Caco-2 (cell line): ENCODE measurements around the gene MAPK8IP2. TPM values are rescaled to one million over a fixed set of nuclear protein-coding genes. Genes with fewer than 3 reads are reported as not detected.

Experiments
- Bru-seq: library from RNA; stranded (reverse); fragments of 400-500 nt; gene quantifications from one replicate; lab custom pipeline; 2021; lab: Mats Ljungman, UMichigan
- BruChase-seq, 2 experiments: library from RNA; stranded (reverse); fragments of 400-500 nt; gene quantifications; one replicate each; lab custom pipeline; 2021; lab: Mats Ljungman, UMichigan
- BruUV-seq: library from RNA; stranded (reverse); fragments of 400-500 nt; replicated peaks from 2 replicates; lab custom pipeline; 2021; lab: Mats Ljungman, UMichigan
- CTCF ChIA-PET: fragments of 300-600 bp; sonication (Branson Sonifier 250); formaldehyde crosslinking; loops from one replicate; lab custom pipeline; 2022; ENCODE audit warnings: antibody characterized with exemption; lab: Charles Lee
- POLR2A ChIA-PET: fragments of 300-600 bp; sonication (Branson Sonifier 250); formaldehyde crosslinking; loops from one replicate; lab custom pipeline; 2022; ENCODE audit warnings: antibody characterized with exemption; lab: Charles Lee
- DNase-seq, 2 experiments: peaks; one replicate each; pipeline versions ENCODE4 v3.0.0 to v3.0.0-alpha.2; 2020 to 2022
- H3K27me3 ChIP-seq: replicated peaks from 2 replicates; pipeline ENCODE4 v1.6.0; 2011; ENCODE audit warnings: low read length; ENCODE audit not compliant: control insufficient read depth, insufficient read depth
- H3K36me3 ChIP-seq: 2 replicates; pipeline ENCODE4 v1.5.1; 2011; ENCODE audit warnings: low read length; ENCODE audit not compliant: control insufficient read depth, insufficient read depth
- H3K4me1 ChIP-seq: fragments of 250-450 bp; sonication (Bioruptor Pico); 2 replicates; pipeline ENCODE4 v1.5.1; 2020; ENCODE audit warnings: mild to moderate bottlenecking
- H3K4me3 ChIP-seq: 2 replicates; pipeline ENCODE4 v1.5.1; 2011; ENCODE audit warnings: low read depth, mild to moderate bottlenecking, control low read depth, low read length
- H3K9me3 ChIP-seq: fragments of 250-450 bp; sonication (Bioruptor Pico); 2 replicates; pipeline ENCODE4 v1.5.1; 2020; ENCODE audit warnings: mild to moderate bottlenecking, moderate library complexity
- H3K27ac Mint-ChIP-seq: one replicate; pipeline ENCODE4 v1.8.0; 2022; ENCODE audit warnings: mixed read lengths; ENCODE audit not compliant: unreplicated experiment
- H3K27me3 Mint-ChIP-seq: one replicate; pipeline ENCODE4 v1.8.0; 2022; ENCODE audit warnings: mixed read lengths; ENCODE audit not compliant: insufficient read depth, unreplicated experiment
- H3K36me3 Mint-ChIP-seq: one replicate; pipeline ENCODE4 v1.8.0; 2022; ENCODE audit warnings: mild to moderate bottlenecking, mixed read lengths; ENCODE audit not compliant: insufficient read depth, unreplicated experiment
- H3K4me1 Mint-ChIP-seq: one replicate; pipeline ENCODE4 v1.8.0; 2022; ENCODE audit warnings: low read depth, mixed read lengths; ENCODE audit not compliant: unreplicated experiment
- H3K4me3 Mint-ChIP-seq: one replicate; pipeline ENCODE4 v1.8.0; 2022; ENCODE audit warnings: mild to moderate bottlenecking, moderate library complexity, mixed read lengths; ENCODE audit not compliant: unreplicated experiment
- H3K9me3 Mint-ChIP-seq: one replicate; pipeline ENCODE4 v1.8.0; 2022; ENCODE audit warnings: mixed read lengths; ENCODE audit not compliant: unreplicated experiment
- intact Hi-C: fragments of 100-400 bp; cut with micrococcal nuclease; formaldehyde crosslinking; loops from one replicate; pipeline ENCODE4 v1.10.0; 2022; ENCODE audit not compliant: unreplicated experiment
- long read RNA-seq: library from polyadenylated mRNA; stranded (forward); transcript quantifications from one replicate; pipeline ENCODE4 v2.0.0, GENCODE V29; 2022
- total RNA-seq: library from RNA; stranded (reverse); gene quantifications from 2 replicates; pipeline ENCODE4 v1.2.3, GENCODE V29; 2022
- TF ChIP-seq, protein P1 (sequence below), 2 experiments: fragments of 200-600 bp in 1 of 2; IDR thresholded peaks; 1 replicate in 1 of 2; 2 replicates in 1 of 2; pipeline versions ENCODE4 v1.5.1 to v1.8.0; 2011 to 2022; ENCODE audit warnings: antibody characterized with exemption in 1 of 2, control low read depth in 1 of 2, inconsistent platforms in 1 of 2, low read depth in 1 of 2, low read length in 1 of 2, mild to moderate bottlenecking in 1 of 2, moderate library complexity in 1 of 2; ENCODE audit not compliant: insufficient read depth in 1 of 2, severe bottlenecking in 1 of 2, unreplicated experiment in 1 of 2

MAPK8IP2 gene
- 3.2 and 3.9 TPM in 2 replicates for total RNA-seq
- Bru-seq, nascent RNA: percentile 25 among the genes with signal in this experiment
- percentile 33 among the genes with signal in this experiment for BruChase-seq, experiment 1, labeled RNA remaining after a 2-hour chase
- percentile 44 among the genes with signal in this experiment for BruChase-seq, experiment 2, labeled RNA remaining after a 6-hour chase
- long read RNA-seq, partial matches to known transcripts: 2 of 4 reads
- long read RNA-seq, other reads (novel, unspliced or antisense): 0 of 4 reads

DNA sequence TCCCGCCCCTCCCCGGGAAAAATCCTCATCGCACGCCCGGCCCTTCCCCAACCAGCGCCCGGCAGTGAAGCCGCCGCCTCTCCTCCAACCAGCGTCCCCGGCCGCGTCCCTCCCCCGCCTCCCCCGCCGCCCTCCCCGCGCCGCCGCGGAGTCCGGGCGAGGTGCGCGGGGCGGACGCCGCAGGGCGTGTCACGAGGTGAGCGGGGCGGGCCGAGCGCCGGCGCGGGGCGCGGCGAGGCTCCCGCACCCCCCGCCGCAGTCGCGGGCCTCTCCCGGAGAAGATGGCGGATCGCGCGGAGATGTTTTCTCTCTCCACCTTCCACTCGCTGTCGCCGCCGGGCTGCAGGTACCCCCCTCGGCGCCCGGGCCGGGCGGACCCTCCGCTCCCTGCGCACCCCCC, at the start of gene MAPK8IP2:
MAPK8IP2 (plus strand) TSS at position 256 of the 400 bp plus-strand sequence; CDS start at position 282, 26 bp downstream.
- no TSS peak for BruUV-seq
- TF ChIP-seq, protein P1, sequence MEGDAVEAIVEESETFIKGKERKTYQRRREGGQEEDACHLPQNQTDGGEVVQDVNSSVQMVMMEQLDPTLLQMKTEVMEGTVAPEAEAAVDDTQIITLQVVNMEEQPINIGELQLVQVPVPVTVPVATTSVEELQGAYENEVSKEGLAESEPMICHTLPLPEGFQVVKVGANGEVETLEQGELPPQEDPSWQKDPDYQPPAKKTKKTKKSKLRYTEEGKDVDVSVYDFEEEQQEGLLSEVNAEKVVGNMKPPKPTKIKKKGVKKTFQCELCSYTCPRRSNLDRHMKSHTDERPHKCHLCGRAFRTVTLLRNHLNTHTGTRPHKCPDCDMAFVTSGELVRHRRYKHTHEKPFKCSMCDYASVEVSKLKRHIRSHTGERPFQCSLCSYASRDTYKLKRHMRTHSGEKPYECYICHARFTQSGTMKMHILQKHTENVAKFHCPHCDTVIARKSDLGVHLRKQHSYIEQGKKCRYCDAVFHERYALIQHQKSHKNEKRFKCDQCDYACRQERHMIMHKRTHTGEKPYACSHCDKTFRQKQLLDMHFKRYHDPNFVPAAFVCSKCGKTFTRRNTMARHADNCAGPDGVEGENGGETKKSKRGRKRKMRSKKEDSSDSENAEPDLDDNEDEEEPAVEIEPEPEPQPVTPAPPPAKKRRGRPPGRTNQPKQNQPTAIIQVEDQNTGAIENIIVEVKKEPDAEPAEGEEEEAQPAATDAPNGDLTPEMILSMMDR (IDR thresholded peaks at IDR 0.05; ENCODE audit: insufficient read depth in 1 of 2, low read depth in 1 of 2, low read length in 1 of 2, severe bottlenecking in 1 of 2, unreplicated experiment in 1 of 2): no peak
- H3K27ac Mint-ChIP-seq: peak within 1 kb of the TSS; percentile 51
- Histone ChIP-seq H3K4me3 (peak within 1 kb of the TSS; percentile 34), H3K36me3 (no peaks in the 10 kb centered on the region), H3K4me1 (peaks cover 5% of the 10 kb centered on the region), H3K9me3 (no peaks in the 10 kb centered on the region), H3K27me3 (no peaks in the 10 kb centered on the region)
- intact Hi-C loops: no loop called here
- no peaks in the 10 kb centered on the region for H3K36me3 Mint-ChIP-seq
- peaks cover 7% of the 10 kb centered on the region for H3K4me1 Mint-ChIP-seq
- peak; percentile 42 to 48 for DNase-seq
- H3K9me3 Mint-ChIP-seq: no peaks in the 10 kb centered on the region
- peaks cover 7% of the 10 kb centered on the region for H3K27me3 Mint-ChIP-seq
- H3K4me3 Mint-ChIP-seq: peak within 1 kb of the TSS; percentile 74
- ChIA-PET POLR2A (no interaction called here), CTCF (no interaction called here)

DNA sequence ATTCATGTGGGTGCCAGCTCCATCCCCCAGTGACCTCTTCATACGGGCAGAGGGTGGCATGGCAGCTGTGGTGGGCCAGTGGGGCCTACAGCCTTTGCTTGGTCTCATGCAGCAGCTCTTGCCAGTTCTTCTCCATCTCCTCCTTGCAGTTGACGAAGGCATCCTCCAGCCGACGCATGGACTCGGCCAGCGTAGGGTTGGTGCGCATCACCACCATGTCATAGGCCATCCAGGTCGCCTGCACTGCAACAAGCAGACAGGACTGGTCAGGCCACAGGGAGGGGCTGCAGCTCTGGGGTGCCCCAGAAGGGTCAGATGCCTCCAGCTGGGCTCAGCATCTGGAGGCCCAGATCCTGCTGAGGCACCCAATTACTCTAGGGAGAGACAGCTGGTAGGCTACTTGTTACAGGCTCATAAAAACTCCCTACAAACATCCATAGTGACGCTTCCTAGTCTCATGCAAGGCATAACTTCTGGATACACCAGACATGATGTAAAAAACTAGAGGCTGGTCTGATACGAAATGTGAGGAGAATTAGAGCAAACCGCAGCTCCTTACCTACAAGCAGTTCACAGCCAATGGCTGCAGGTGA, 49.3 kb upstream of the MAPK8IP2 start:
- Histone ChIP-seq H3K36me3 (no peaks in the 10 kb centered on the region), H3K9me3 (no peaks in the 10 kb centered on the region), H3K27me3 (no peaks in the 10 kb centered on the region), H3K4me3 (no peak overlapping the region), H3K4me1 (no peaks in the 10 kb centered on the region)
- H3K36me3 Mint-ChIP-seq: no peaks in the 10 kb centered on the region
- intact Hi-C loops: no loop called here
- TF ChIP-seq, protein P1 (IDR thresholded peaks at IDR 0.05; ENCODE audit: insufficient read depth in 1 of 2, low read depth in 1 of 2, low read length in 1 of 2, severe bottlenecking in 1 of 2, unreplicated experiment in 1 of 2): no peak
- no TSS peak for BruUV-seq
- DNase-seq: no peak
- ChIA-PET POLR2A (interaction anchor here (1.2 kb wide), 1 partner anchor 26 kb away, joined by 3 read pairs; the partner anchor contains the start of gene SCO2), CTCF (interaction anchor here (0.7 kb wide), 1 partner anchor 157 kb away, joined by 3 read pairs; no protein-coding TSS in a partner anchor)
- H3K27ac Mint-ChIP-seq: no peak overlapping the region
- no peaks in the 10 kb centered on the region for H3K9me3 Mint-ChIP-seq
- no peaks in the 10 kb centered on the region for H3K27me3 Mint-ChIP-seq
- H3K4me3 Mint-ChIP-seq: no peak overlapping the region
- H3K4me1 Mint-ChIP-seq: peaks cover 6% of the 10 kb centered on the region

DNA sequence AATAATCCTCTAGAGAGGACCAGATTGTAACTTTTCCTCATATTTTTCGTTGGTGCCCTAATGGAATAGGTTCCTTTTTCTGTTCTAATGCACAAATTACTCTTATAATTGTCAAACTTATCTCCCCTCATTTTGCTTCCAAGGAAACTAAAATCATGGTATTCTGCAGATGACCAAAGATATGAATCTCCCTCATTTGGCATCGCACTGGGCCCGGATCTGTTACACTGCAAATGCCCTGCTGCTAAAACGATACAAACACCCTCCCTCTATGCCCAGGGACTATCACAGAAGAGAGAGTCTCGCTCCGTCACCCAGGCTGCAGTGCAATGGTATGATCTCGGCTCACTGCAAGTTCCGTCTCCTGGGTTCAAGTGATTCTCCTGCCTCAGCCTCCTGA, 47.3 kb upstream of the MAPK8IP2 start:
- Histone ChIP-seq H3K36me3 (no peaks in the 10 kb centered on the region), H3K9me3 (no peaks in the 10 kb centered on the region), H3K4me3 (no peak overlapping the region), H3K4me1 (no peaks in the 10 kb centered on the region), H3K27me3 (no peaks in the 10 kb centered on the region)
- Mint-ChIP-seq H3K4me1 (peaks cover 6% of the 10 kb centered on the region), H3K27ac (no peak overlapping the region), H3K4me3 (no peak overlapping the region), H3K9me3 (no peaks in the 10 kb centered on the region), H3K36me3 (no peaks in the 10 kb centered on the region), H3K27me3 (no peaks in the 10 kb centered on the region)
- intact Hi-C loops: no loop called here
- DNase-seq: no peak
- ChIA-PET CTCF (interaction anchor here (0.7 kb wide), 1 partner anchor 110 kb away, joined by 3 read pairs; no protein-coding TSS in a partner anchor), POLR2A (no interaction called here)
- TF ChIP-seq, protein P1 (IDR thresholded peaks at IDR 0.05; ENCODE audit: insufficient read depth in 1 of 2, low read depth in 1 of 2, low read length in 1 of 2, severe bottlenecking in 1 of 2, unreplicated experiment in 1 of 2): no peak
- BruUV-seq: no TSS peak
